DOHH2 (cell line): ENCODE results near the gene KIAA0586.

Source experiments
- CTCF ChIP-seq: fragments of 200-600 bp; sonication (generic); IDR thresholded peaks from one replicate; pipeline ENCODE4 v1.5.1; 2014; ENCODE audit warnings: antibody characterized with exemption, mild to moderate bottlenecking, low read depth, low read length; ENCODE audit not compliant: poor library complexity, severe bottlenecking
- EZH2phosphoT487 ChIP-seq: fragments of 200-600 bp; sonication (generic); IDR thresholded peaks from 2 replicates; pipeline ENCODE4 v1.6.1; 2017; ENCODE audit warnings: borderline replicate concordance, mild to moderate bottlenecking, antibody characterized with exemption, low read length, moderate library complexity, mixed read lengths

- no peak for TF ChIP-seq CTCF
- TF ChIP-seq EZH2phosphoT487: no peak
These were observed 148.4 kb downstream of the KIAA0586 start for GRCh38 chr14:58575956-58576355.
